HUES6 (cell line): Measurements from ENCODE around the gene RBPJ.

Experiments used
- H3K27ac ChIP-seq: 2 replicates; pipeline ENCODE4 v1.7.0; 2013; ENCODE audit warnings: low read depth, mild to moderate bottlenecking, low read length, inconsistent platforms
- H3K27me3 ChIP-seq: 2 replicates; pipeline ENCODE4 v1.6.1; 2013; ENCODE audit warnings: low read length; ENCODE audit not compliant: control insufficient read depth, insufficient read depth
- H3K36me3 ChIP-seq: 2 replicates; pipeline ENCODE4 v1.6.1; 2013; ENCODE audit warnings: low read length; ENCODE audit not compliant: control insufficient read depth, insufficient read depth
- H3K4me1 ChIP-seq: 2 replicates; pipeline ENCODE4 v1.6.1; 2013; ENCODE audit warnings: low read length; ENCODE audit not compliant: control insufficient read depth, insufficient read depth
- H3K4me3 ChIP-seq: 2 replicates; pipeline ENCODE4 v1.5.1; 2013; ENCODE audit warnings: low read depth, low read length
- H3K9ac ChIP-seq: one replicate; pipeline ENCODE4 v1.6.1; 2013; ENCODE audit warnings: mild to moderate bottlenecking, low read length
- H3K9me3 ChIP-seq: 2 replicates; pipeline ENCODE4 v1.6.1; 2013; ENCODE audit warnings: low read depth, low read length; ENCODE audit not compliant: control insufficient read depth, insufficient read depth

Gene RBPJ

GRCh38 chr4:26459756-26460530, 139.1 kb downstream of the RBPJ start:
- Histone ChIP-seq H3K36me3 (no peaks in the 10 kb centered on the region), H3K4me1 (no peaks in the 10 kb centered on the region), H3K9ac (no peak overlapping the region), H3K27me3 (no peaks in the 10 kb centered on the region), H3K9me3 (peaks cover 16% of the 10 kb centered on the region), H3K4me3 (no peak overlapping the region), H3K27ac (no peak overlapping the region)

DNA sequence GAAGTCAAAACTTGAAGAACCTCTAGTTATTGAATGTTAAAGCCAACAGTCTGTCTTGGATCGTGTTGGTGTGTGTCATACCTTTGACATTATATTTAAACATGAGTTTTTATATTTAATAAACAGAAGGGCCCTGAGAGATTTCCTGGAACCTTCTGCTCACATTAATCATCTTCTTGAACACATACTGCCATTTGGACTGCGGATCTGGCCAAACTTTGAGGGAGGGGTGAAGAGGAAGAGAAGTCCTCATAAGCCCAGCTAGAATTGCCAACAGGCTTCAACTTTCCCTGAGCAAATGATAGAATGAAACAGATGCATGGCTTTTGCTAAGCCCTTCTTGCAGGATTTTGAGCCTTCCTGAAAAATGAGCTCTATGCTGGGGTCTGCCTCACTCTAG, 142.1 kb downstream of the RBPJ start:
- no peaks in the 10 kb centered on the region for H3K27me3 ChIP-seq

DNA sequence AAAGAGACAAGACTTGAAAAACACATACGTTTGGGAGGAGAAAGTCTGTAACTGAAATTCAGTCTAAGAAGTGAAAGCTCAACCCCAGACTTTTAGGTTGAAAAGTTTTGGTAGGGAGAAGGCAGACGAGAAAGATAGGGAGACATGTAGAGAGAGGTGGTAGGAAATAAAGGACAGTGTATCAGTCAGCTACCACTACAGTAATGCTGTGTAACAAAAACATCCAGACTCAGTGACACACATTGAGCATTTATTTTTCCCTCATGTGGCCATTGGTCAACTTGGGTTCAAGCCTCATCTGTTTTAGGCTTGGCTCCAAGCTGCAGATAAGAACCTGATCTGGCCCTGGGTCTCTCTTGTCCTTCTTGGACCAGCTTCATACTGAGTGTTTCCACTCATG, 142.6 kb downstream of the RBPJ start:
- Histone ChIP-seq H3K4me3 (no peak overlapping the region), H3K9ac (no peak overlapping the region), H3K9me3 (peaks cover 18% of the 10 kb centered on the region), H3K27ac (no peak overlapping the region), H3K36me3 (no peaks in the 10 kb centered on the region), H3K27me3 (no peaks in the 10 kb centered on the region), H3K4me1 (no peaks in the 10 kb centered on the region)

More for the DNA sequence above, 142.1 kb downstream of the RBPJ start:
- Histone ChIP-seq H3K9ac (no peak overlapping the region), H3K36me3 (no peaks in the 10 kb centered on the region), H3K27ac (no peak overlapping the region), H3K4me3 (no peak overlapping the region), H3K9me3 (peaks cover 18% of the 10 kb centered on the region), H3K4me1 (no peaks in the 10 kb centered on the region)

GRCh38 chr4:26464420-26465095, 143.7 kb downstream of the RBPJ start:
- Histone ChIP-seq H3K9ac (no peak overlapping the region), H3K4me3 (no peak overlapping the region), H3K27ac (no peak overlapping the region)

DNA sequence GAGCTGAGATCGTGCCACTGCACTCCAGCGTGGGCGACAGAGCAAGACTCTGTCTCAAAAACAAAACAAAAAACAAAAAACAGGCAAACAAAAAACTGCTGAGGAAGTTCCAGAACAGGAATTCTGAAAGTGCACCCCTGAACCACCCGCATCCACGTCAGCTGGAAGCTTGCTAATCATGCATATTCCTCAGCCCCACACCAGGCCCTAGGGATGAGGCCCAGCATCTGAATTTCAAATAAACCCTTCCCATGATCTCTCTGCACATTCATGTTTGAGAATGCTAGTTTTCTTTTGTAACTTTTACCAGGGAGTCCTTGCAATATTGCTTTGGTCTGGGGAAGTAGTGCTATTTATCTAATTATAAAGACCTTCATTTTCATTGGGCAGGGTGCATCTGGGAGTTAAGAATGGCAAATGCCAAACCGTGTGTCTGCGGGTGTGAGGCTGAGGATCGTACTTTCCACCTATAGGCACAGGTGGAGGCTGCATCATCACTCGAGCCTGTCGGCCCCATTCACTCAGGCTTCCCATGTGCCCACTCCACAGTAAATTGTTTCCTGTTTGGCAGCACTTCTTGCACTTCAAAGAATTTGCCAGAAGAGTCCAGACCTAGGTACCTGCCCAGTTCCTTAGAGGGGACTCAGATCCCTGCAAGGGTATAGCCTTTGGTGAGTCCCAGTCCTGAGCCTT, 145.9 kb downstream of the RBPJ start:
- H3K9me3 ChIP-seq = peaks cover 18% of the 10 kb centered on the region
- H3K36me3 ChIP-seq = no peaks in the 10 kb centered on the region
- H3K4me1 ChIP-seq = no peaks in the 10 kb centered on the region
- no peak overlapping the region for H3K4me3 ChIP-seq
- no peak overlapping the region for H3K27ac ChIP-seq
- no peak overlapping the region for H3K9ac ChIP-seq
- no peaks in the 10 kb centered on the region for H3K27me3 ChIP-seq

More at GRCh38 chr4:26464420-26465095, 143.7 kb downstream of the RBPJ start:
- Histone ChIP-seq H3K4me1 (no peaks in the 10 kb centered on the region), H3K9me3 (peaks cover 18% of the 10 kb centered on the region), H3K27me3 (no peaks in the 10 kb centered on the region), H3K36me3 (no peaks in the 10 kb centered on the region)

DNA sequence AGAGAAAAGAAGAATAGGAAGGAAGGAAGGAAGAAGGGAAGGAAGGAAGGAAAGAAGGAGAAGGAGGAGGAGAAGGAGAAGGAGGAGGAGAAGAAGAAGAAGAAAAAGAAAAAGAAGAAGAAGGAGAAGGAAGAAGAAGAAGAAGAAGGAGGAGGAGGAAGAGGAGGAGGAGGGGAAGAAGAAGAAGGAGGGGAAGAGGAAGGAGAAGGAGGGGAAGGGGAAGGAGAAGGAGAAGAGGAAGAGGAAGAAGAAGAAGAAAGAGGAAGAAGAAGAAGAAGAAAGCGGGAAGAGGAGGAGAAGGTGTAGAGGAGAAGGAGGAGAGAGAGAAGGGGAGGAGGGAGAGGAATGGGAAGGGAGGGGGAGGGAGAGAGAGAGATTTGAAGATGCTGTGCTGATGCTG, 146.9 kb downstream of the RBPJ start:
- H3K36me3 ChIP-seq = no peaks in the 10 kb centered on the region
- no peaks in the 10 kb centered on the region for H3K4me1 ChIP-seq
- H3K4me3 ChIP-seq = no peak overlapping the region
- no peaks in the 10 kb centered on the region for H3K27me3 ChIP-seq
- no peak overlapping the region for H3K27ac ChIP-seq
- H3K9me3 ChIP-seq = peaks cover 18% of the 10 kb centered on the region
- H3K9ac ChIP-seq = no peak overlapping the region

GRCh38 chr4:26468283-26468949, 147.6 kb downstream of the RBPJ start:
- H3K9ac ChIP-seq = no peak overlapping the region
- no peak overlapping the region for H3K27ac ChIP-seq
- no peaks in the 10 kb centered on the region for H3K27me3 ChIP-seq
- H3K4me3 ChIP-seq = no peak overlapping the region
- H3K9me3 ChIP-seq = peaks cover 13% of the 10 kb centered on the region
- H3K4me1 ChIP-seq = no peaks in the 10 kb centered on the region
- H3K36me3 ChIP-seq = no peaks in the 10 kb centered on the region

GRCh38 chr4:26468977-26469376, 148.2 kb downstream of the RBPJ start:
- Histone ChIP-seq H3K9ac (no peak overlapping the region), H3K4me1 (no peaks in the 10 kb centered on the region), H3K9me3 (peaks cover 8% of the 10 kb centered on the region; the same call in 1 of the 2 replicates), H3K4me3 (no peak overlapping the region), H3K27me3 (no peaks in the 10 kb centered on the region), H3K36me3 (no peaks in the 10 kb centered on the region), H3K27ac (no peak overlapping the region)

- no peak overlapping the region for H3K9ac ChIP-seq
- no peaks in the 10 kb centered on the region for H3K36me3 ChIP-seq
Measured at GRCh38 chr4:26471890-26472289, 151.1 kb downstream of the RBPJ start.

DNA sequence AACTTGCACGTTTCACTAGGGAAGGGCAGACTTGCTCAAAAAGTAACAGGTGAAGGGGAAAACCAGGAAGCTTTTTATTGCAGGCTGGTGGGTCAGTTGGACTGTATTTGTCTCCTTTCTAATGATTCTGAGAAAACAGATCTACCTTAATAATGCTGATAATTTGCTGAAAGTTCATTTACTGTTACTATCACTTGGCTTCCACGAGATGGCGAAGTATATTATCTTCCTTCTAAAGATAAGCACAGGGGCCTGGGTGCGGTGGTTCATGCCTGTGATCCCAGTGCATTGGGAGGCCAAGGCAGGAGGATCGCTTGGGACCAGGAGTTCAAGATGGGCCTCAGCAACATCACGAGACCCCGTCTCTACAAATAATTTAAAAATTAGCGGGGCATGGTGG, 153.1 kb downstream of the RBPJ start:
- Histone ChIP-seq H3K4me1 (no peaks in the 10 kb centered on the region), H3K9ac (no peak overlapping the region), H3K9me3 (no peaks in the 10 kb centered on the region), H3K36me3 (no peaks in the 10 kb centered on the region), H3K4me3 (no peak overlapping the region), H3K27ac (no peak overlapping the region), H3K27me3 (no peaks in the 10 kb centered on the region)

More at GRCh38 chr4:26471890-26472289, 151.1 kb downstream of the RBPJ start:
- Histone ChIP-seq H3K4me3 (no peak overlapping the region), H3K27ac (no peak overlapping the region), H3K4me1 (no peaks in the 10 kb centered on the region), H3K9me3 (no peaks in the 10 kb centered on the region), H3K27me3 (no peaks in the 10 kb centered on the region)
